ENCODE measurements around the gene PLEKHS1.

DNA sequence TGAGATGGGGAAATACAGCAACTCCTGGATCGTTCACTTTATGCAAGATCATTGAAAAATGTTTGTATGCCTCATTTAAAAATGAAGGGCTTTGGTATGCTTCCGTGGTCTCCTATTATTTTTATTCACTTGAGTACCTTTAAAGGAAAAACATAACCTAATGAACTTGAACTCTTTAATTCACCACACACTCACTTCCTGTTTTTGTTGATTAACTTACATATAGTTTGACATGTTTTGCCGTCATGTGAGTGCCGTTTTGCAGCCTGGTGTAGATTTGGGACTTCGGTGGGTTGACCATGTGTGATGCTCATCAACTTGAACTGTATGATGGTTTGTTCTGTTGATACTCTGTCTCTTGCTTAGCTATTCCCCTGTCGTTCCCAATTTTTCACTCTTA lies 42.8 kb upstream of the PLEKHS1 start:
- TF ChIP-seq, protein P1, sequence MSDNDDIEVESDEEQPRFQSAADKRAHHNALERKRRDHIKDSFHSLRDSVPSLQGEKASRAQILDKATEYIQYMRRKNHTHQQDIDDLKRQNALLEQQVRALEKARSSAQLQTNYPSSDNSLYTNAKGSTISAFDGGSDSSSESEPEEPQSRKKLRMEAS (IDR thresholded peaks at IDR 0.05; ENCODE audit: low read depth), result no peak
- no peak for TF ChIP-seq SMC3 (IDR thresholded peaks at IDR 0.05; ENCODE audit: low read depth, low read length)
- TF ChIP-seq, protein P2, sequence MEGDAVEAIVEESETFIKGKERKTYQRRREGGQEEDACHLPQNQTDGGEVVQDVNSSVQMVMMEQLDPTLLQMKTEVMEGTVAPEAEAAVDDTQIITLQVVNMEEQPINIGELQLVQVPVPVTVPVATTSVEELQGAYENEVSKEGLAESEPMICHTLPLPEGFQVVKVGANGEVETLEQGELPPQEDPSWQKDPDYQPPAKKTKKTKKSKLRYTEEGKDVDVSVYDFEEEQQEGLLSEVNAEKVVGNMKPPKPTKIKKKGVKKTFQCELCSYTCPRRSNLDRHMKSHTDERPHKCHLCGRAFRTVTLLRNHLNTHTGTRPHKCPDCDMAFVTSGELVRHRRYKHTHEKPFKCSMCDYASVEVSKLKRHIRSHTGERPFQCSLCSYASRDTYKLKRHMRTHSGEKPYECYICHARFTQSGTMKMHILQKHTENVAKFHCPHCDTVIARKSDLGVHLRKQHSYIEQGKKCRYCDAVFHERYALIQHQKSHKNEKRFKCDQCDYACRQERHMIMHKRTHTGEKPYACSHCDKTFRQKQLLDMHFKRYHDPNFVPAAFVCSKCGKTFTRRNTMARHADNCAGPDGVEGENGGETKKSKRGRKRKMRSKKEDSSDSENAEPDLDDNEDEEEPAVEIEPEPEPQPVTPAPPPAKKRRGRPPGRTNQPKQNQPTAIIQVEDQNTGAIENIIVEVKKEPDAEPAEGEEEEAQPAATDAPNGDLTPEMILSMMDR (IDR thresholded peaks at IDR 0.05), result no peak
- TF ChIP-seq GATA2 (CRISPR knock-in tag; IDR thresholded peaks at IDR 0.05), result no peak
- TF ChIP-seq POLR2AphosphoS5 (IDR thresholded peaks at IDR 0.05; ENCODE audit: low read depth, low read length), result no peak
- TF ChIP-seq TAF1 (IDR thresholded peaks at IDR 0.05; ENCODE audit: borderline replicate concordance, low read depth, low read length), result no peak
- TF ChIP-seq EZH2phosphoT487 (IDR thresholded peaks at IDR 0.05; ENCODE audit: borderline replicate concordance, low read depth), result no peak
- no peak for TF ChIP-seq MXI1 (IDR thresholded peaks at IDR 0.05; ENCODE audit: low read depth, low read length)

Data from SK-N-SH (cell line).